H1 (cell line): Measurements from ENCODE around the gene NMRK1. TPM values are rescaled to one million over a fixed set of nuclear protein-coding genes. Genes with fewer than 3 reads are reported as not detected.

Experiments
- CTCF ChIA-PET: fragments of 300-600 bp; sonication (Branson Sonifier 250); formaldehyde crosslinking; loops from one replicate; lab custom pipeline; 2021; ENCODE audit not compliant: partially characterized antibody; lab: Charles Lee
- POLR2A ChIA-PET: fragments of 300-600 bp; sonication (Branson Sonifier 250); formaldehyde crosslinking; loops from one replicate; lab custom pipeline; 2021; ENCODE audit warnings: inconsistent platforms; ENCODE audit not compliant: partially characterized antibody; lab: Charles Lee
- DNase-seq, 2 experiments: peaks; one replicate each; pipeline versions ENCODE4 v3.0.0 to v3.0.0-alpha.2; 2010 to 2022; ENCODE audit warnings: low spot score in 2 of 2, low read depth in 1 of 2, mixed read lengths in 1 of 2
- FAIRE-seq: peaks from 2 replicates; lab custom pipeline; 2011; peaks lifted over from hg19 to GRCh38; lab: Jason Lieb, UNC
- H2AFZ ChIP-seq: 2 replicates; pipeline ENCODE4 v1.8.1; 2012; ENCODE audit warnings: low read length, inconsistent platforms
- H2AK5ac ChIP-seq: 2 replicates; pipeline ENCODE4 v1.6.1; 2013; ENCODE audit warnings: low read depth, low read length
- H2BK120ac ChIP-seq: replicated peaks from 2 replicates; pipeline ENCODE3; 2013; ENCODE audit warnings: low read depth, low read length, inconsistent platforms
- H2BK12ac ChIP-seq: 2 replicates; pipeline ENCODE4 v1.6.1; 2013; ENCODE audit warnings: low read depth, low read length
- H2BK15ac ChIP-seq: 2 replicates; pipeline ENCODE4 v1.6.1; 2013; ENCODE audit warnings: low read length
- H2BK20ac ChIP-seq: 2 replicates; pipeline ENCODE4 v1.6.1; 2013; ENCODE audit warnings: low read length
- H2BK5ac ChIP-seq: 2 replicates; pipeline ENCODE4 v1.6.1; 2013; ENCODE audit warnings: low read depth, low read length
- H3K14ac ChIP-seq: 2 replicates; pipeline ENCODE4 v1.6.1; 2013; ENCODE audit warnings: inconsistent platforms; ENCODE audit not compliant: insufficient read length
- H3K18ac ChIP-seq: 2 replicates; pipeline ENCODE4 v1.6.1; 2013; ENCODE audit warnings: low read length; ENCODE audit errors: extremely low read depth
- H3K23ac ChIP-seq: 2 replicates; pipeline ENCODE4 v1.6.1; 2013; ENCODE audit warnings: inconsistent platforms; ENCODE audit not compliant: insufficient read length
- H3K23me2 ChIP-seq: 2 replicates; pipeline ENCODE4 v1.6.1; 2013; ENCODE audit warnings: low read depth, low read length
- H3K27ac ChIP-seq: 2 replicates; pipeline ENCODE4 v1.6.1; 2011; ENCODE audit warnings: low read depth, low read length, inconsistent platforms
- H3K27me3 ChIP-seq, 4 experiments: replicated peaks in 1 of 4; 1 replicate in 1 of 4; 2 replicates in 3 of 4; pipeline versions ENCODE4 v1.6.1 to v1.8.1; 2011 to 2013; ENCODE audit warnings: low read length in 3 of 4, mild to moderate bottlenecking in 3 of 4, inconsistent platforms in 2 of 4, mixed read lengths in 2 of 4, moderate library complexity in 1 of 4; ENCODE audit not compliant: control insufficient read depth in 3 of 4, insufficient read depth in 3 of 4; ENCODE audit errors: extremely low read depth in 1 of 4
- H3K36me3 ChIP-seq, 4 experiments: 2 replicates each; pipeline versions ENCODE4 v1.6.1 to v1.8.1; 2011 to 2013; ENCODE audit warnings: mild to moderate bottlenecking in 4 of 4, low read length in 3 of 4, moderate library complexity in 2 of 4, control low read depth in 1 of 4, inconsistent platforms in 1 of 4; ENCODE audit not compliant: insufficient read depth in 4 of 4, control insufficient read depth in 2 of 4
- H3K4ac ChIP-seq: replicated peaks from 2 replicates; pipeline ENCODE3; 2013; ENCODE audit warnings: low read length, low read depth, mixed read lengths, inconsistent platforms; ENCODE audit not compliant: insufficient read length
- H3K4me1 ChIP-seq, 4 experiments: replicated peaks in 1 of 4; 1 replicate in 1 of 4; 2 replicates in 3 of 4; pipeline versions ENCODE4 v1.6.1 to v1.8.1; 2011 to 2013; ENCODE audit warnings: low read length in 3 of 4, inconsistent platforms in 2 of 4, mixed read lengths in 1 of 4; ENCODE audit not compliant: insufficient read depth in 4 of 4, control insufficient read depth in 3 of 4
- H3K4me2 ChIP-seq, 2 experiments: 2 replicates each; pipeline versions ENCODE4 v1.6.1 to v1.8.1; 2011 to 2013; ENCODE audit warnings: low read depth in 2 of 2, low read length in 2 of 2, control low read depth in 1 of 2, inconsistent platforms in 1 of 2, mild to moderate bottlenecking in 1 of 2; ENCODE audit not compliant: insufficient read depth in 1 of 2
- H3K4me3 ChIP-seq, 4 experiments: fragments of 200-600, 300-600 bp in 1 of 4; sonication (generic), shearing (Covaris generic), sonication (Bioruptor Twin) in 1 of 4; 2 replicates each; pipeline versions ENCODE4 v1.5.1 to v1.8.1; 2011 to 2016; ENCODE audit warnings: low read length in 4 of 4, low read depth in 3 of 4, control low read depth in 2 of 4, inconsistent platforms in 2 of 4, mild to moderate bottlenecking in 2 of 4, mixed read lengths in 1 of 4, moderate library complexity in 1 of 4; ENCODE audit not compliant: insufficient read depth in 2 of 4; ENCODE audit errors: extremely low read depth in 1 of 4
- H3K56ac ChIP-seq: replicated peaks from 2 replicates; pipeline ENCODE3; 2013; ENCODE audit warnings: low read depth, mild to moderate bottlenecking, mixed read lengths, low read length, inconsistent platforms; ENCODE audit not compliant: insufficient read length
- H3K79me1 ChIP-seq: 2 replicates; pipeline ENCODE4 v1.6.1; 2013; ENCODE audit warnings: low read depth, low read length, control low read depth
- H3K79me2 ChIP-seq, 2 experiments: 2 replicates each; pipeline versions ENCODE4 v1.6.1 to v1.8.1; 2012 to 2013; ENCODE audit warnings: low read length in 2 of 2, mild to moderate bottlenecking in 2 of 2, inconsistent platforms in 1 of 2; ENCODE audit not compliant: insufficient read depth in 2 of 2, control insufficient read depth in 1 of 2
- H3K9ac ChIP-seq, 4 experiments: replicated peaks in 1 of 4; 1 replicate in 1 of 4; 2 replicates in 3 of 4; pipeline versions ENCODE4 v1.6.1 to v1.8.1; 2011 to 2013; ENCODE audit warnings: low read depth in 3 of 4, low read length in 3 of 4, control low read depth in 2 of 4, mild to moderate bottlenecking in 2 of 4, moderate library complexity in 2 of 4, inconsistent platforms in 1 of 4; ENCODE audit errors: extremely low read depth in 1 of 4
- H3K9me3 ChIP-seq, 2 experiments: 2 replicates each; pipeline versions ENCODE4 v1.6.1 to v1.8.1; 2012 to 2013; ENCODE audit warnings: mild to moderate bottlenecking in 2 of 2, moderate library complexity in 2 of 2, control low read depth in 1 of 2, inconsistent platforms in 1 of 2, low read depth in 1 of 2, low read length in 1 of 2, mixed read lengths in 1 of 2; ENCODE audit not compliant: insufficient read depth in 2 of 2
- H4K20me1 ChIP-seq, 2 experiments: replicated peaks in 1 of 2; 2 replicates each; pipeline versions ENCODE3 to v1.8.1; 2011 to 2013; ENCODE audit warnings: inconsistent platforms in 2 of 2, low read length in 2 of 2, mild to moderate bottlenecking in 1 of 2; ENCODE audit not compliant: insufficient read depth in 2 of 2, control insufficient read depth in 1 of 2
- H4K5ac ChIP-seq: 2 replicates; pipeline ENCODE4 v1.6.1; 2013; ENCODE audit warnings: low read length, low read depth, mixed read lengths, inconsistent platforms; ENCODE audit not compliant: insufficient read length
- H4K8ac ChIP-seq: 2 replicates; pipeline ENCODE4 v1.8.0; 2013; ENCODE audit warnings: mild to moderate bottlenecking, moderate library complexity, low read length, inconsistent platforms; ENCODE audit not compliant: insufficient read depth; ENCODE audit errors: extremely low read depth
- H4K91ac ChIP-seq: replicated peaks from 2 replicates; pipeline ENCODE3; 2013; ENCODE audit warnings: low read length, mixed read lengths, inconsistent platforms; ENCODE audit not compliant: insufficient read length
- CTBP2 ChIP-seq: IDR thresholded peaks from 2 replicates; pipeline ENCODE4 v1.7.0; 2011; ENCODE audit warnings: borderline replicate concordance, mild to moderate bottlenecking, moderate library complexity, mixed read lengths, low read length; ENCODE audit not compliant: insufficient read depth, insufficient read length
- EGR1 ChIP-seq: IDR thresholded peaks from 2 replicates; pipeline ENCODE4 v1.6.1; 2011; ENCODE audit warnings: low read depth, low read length, borderline replicate concordance
- SIN3A ChIP-seq, 2 experiments: IDR thresholded peaks in 1 of 2; conservative IDR thresholded peaks in 1 of 2; 2 replicates each; pipeline ENCODE4 v1.6.1; 2011 to 2012; ENCODE audit warnings: low read length in 2 of 2, improper control_type of control experiment in 1 of 2, low read depth in 1 of 2, mild to moderate bottlenecking in 1 of 2
- ZNF274 ChIP-seq: IDR thresholded peaks from 2 replicates; pipeline ENCODE4 v1.7.0; 2012; ENCODE audit warnings: low read length, borderline replicate concordance; ENCODE audit errors: extremely low read depth
- WGBS, 2 experiments: shearing (Covaris generic) in 1 of 2; methylation state at CpG; one replicate each; pipeline versions ENCODE4 v1.1.6 to v1.1.7; 2013 to 2015; ENCODE audit warnings: low lambda C conversion rate in 2 of 2, mixed read lengths in 2 of 2, inconsistent platforms in 1 of 2, low coverage in 1 of 2, missing lambda C conversion rate in 1 of 2; ENCODE audit not compliant: insufficient replicate concordance in 2 of 2, insufficient coverage in 1 of 2, insufficient read length in 1 of 2; ENCODE audit errors: extremely low coverage in 1 of 2, missing lambda C conversion rate in 1 of 2; 5-methylcytosine and 5-hydroxymethylcytosine counted together
- polyA plus RNA-seq, 7 experiments: library from polyadenylated mRNA; depleted of rRNA in 3 of 7; stranded (reverse) in 5 of 7; unstranded in 2 of 7; fragments of >200 nt in 5 of 7; fragments of 200-250 nt in 2 of 7; gene quantifications; 1 replicate in 5 of 7; 2 replicates in 1 of 7; 4 replicates in 1 of 7; pipeline versions ENCODE4 v1.2.1 to v1.2.3, GENCODE V29; 2011 to 2013; ENCODE audit warnings: missing spikeins in 2 of 7, mixed read lengths in 2 of 7
- total RNA-seq: library from RNA; stranded (reverse); fragmentation: NEBNext Ultra II Directional; extraction: Animal tissue kit (Norgen Biotek cat#: 25700); gene quantifications from 2 replicates; pipeline ENCODE4 v1.2.1, GENCODE V29; 2021

NMRK1 gene
- total and polyA plus RNA-seq, 2 of the 8 experiments (the other 6 are each of a cell fraction or from before 2014, with no cell fraction given) = 5.8 to 8.1 TPM

- H3K4me3 ChIP-seq = no peak overlapping the region
- peaks cover 0 to 47% of the 10 kb centered on the region in 2 experiments; a peak in 2 of 4 replicates for H3K79me2 ChIP-seq
- no peak for DNase-seq
- H3K56ac ChIP-seq = no peak overlapping the region
- no peak overlapping the region for H2BK15ac ChIP-seq
- H3K79me1 ChIP-seq = peaks cover 7% of the 10 kb centered on the region
- no peak overlapping the region for H2BK5ac ChIP-seq
- H3K9me3 ChIP-seq = no peaks in the 10 kb centered on the region
- H3K4me1 ChIP-seq = peaks cover 0 to 2% (median 0%) of the 10 kb centered on the region in 4 experiments; a peak in 1 of 7 replicates
- no peak overlapping the region for H2BK12ac ChIP-seq
- CTCF ChIA-PET = no interaction called here
- no peak overlapping the region for H2BK20ac ChIP-seq
- H2BK120ac ChIP-seq = no peak overlapping the region
- FAIRE-seq = no peak
- H3K36me3 ChIP-seq = peaks cover 0 to 7% (median 3%) of the 10 kb centered on the region in 4 experiments; a peak in 2 of 8 replicates
- 92% methylated on average over 5 of the region's 5 CpGs; no CpG with 5 or more reads in 1 of the 2 experiments for WGBS, 2 experiments
- no peak overlapping the region for H3K4me2 ChIP-seq
- no peaks in the 10 kb centered on the region for H3K27me3 ChIP-seq
- no peak overlapping the region for H4K91ac ChIP-seq
- no peak overlapping the region for H3K27ac ChIP-seq
- POLR2A ChIA-PET = no interaction called here
- H3K4ac ChIP-seq = no peak overlapping the region
- H3K23me2 ChIP-seq = no peaks in the 10 kb centered on the region
- H3K9ac ChIP-seq = no peak overlapping the region
- H4K8ac ChIP-seq = no peak overlapping the region
- H4K5ac ChIP-seq = no peak overlapping the region
- H3K18ac ChIP-seq = no peak overlapping the region
- no peak overlapping the region for H2AK5ac ChIP-seq
- no peak overlapping the region for H3K14ac ChIP-seq
- H2AFZ ChIP-seq = no peak overlapping the region
- H3K23ac ChIP-seq = no peak overlapping the region
- no peaks in the 10 kb centered on the region for H4K20me1 ChIP-seq
- no peak for TF ChIP-seq SIN3A (conservative IDR thresholded peaks at IDR 0.05 in 1 of 2, IDR thresholded peaks at IDR 0.05 in 1 of 2; ENCODE audit: low read depth in 1 of 2, low read length in 2 of 2)
- TF ChIP-seq EGR1 = no peak
- TF ChIP-seq CTBP2 = no peak
- no peak for TF ChIP-seq ZNF274
Measured at GRCh38 chr9:75019022-75019421, 68.9 kb downstream of the NMRK1 start.
